Spleen (tissue), 7 donors: ENCODE results near the gene TMPRSS4.

Source experiments
- POLR2A ChIP-seq, 3 donors: fragments of 450-650 bp; IDR thresholded peaks; one replicate each; pipeline ENCODE4 v1.5.1; 2017; ENCODE audit warnings: antibody characterized with exemption in 3 of 3, mild to moderate bottlenecking in 1 of 3
- TF ChIP-seq, protein P1 (sequence below), 11 experiments: fragments of 200-600 bp in 7 of 11; fragments of 450-650 bp in 4 of 11; sonication (generic) in 4 of 11; IDR thresholded peaks in 8 of 11; conservative IDR thresholded peaks in 3 of 11; 1 replicate in 7 of 11; 2 replicates in 4 of 11; pipeline versions ENCODE4 v1.4.0 to v1.8.0; 2016 to 2021; ENCODE audit warnings: antibody characterized with exemption in 11 of 11, inconsistent platforms in 4 of 11, mild to moderate bottlenecking in 1 of 11
- donor health status: DM: no; HTN: no; CAD: no; lungs with moderate emphysema.
- donor health status: DM: no; HTN: no; CAD: no.
- donor health status: DM: no; HTN: no; CAD: no.

DNA sequence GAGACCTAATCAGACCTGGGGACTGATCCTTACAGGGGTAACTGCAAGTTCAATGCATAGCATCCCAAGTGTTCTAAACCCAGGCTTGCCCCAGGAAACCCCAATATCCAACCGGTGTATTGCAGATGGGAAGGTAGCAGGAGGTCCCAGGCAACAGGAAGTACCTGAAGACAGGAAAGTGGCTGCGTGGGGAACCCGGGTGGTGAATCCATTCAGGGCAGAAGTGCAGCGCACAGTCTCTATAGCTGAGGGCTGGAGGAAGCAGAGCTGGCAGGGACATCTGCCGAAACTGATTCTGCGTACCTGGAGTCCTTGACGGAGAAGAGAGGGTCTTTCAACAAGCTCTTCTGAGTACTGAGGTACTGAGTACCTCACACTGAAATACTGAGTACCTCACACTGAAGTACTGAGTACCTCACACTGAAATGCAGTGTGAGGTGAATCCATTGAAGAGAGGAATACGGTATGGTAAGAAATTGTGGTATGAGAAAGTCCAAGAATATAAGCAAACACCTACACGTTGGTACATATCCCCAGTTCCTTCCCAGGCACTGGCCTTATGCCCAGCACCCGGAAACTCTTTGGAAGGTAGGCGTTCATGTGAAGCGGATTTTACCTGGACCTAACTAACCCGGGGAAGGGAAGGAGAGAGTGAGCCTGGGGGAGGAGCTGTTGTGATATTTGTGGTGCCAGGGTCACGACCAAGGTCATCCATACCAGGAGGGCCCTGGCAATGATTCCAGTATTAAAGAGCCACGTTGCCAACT, 55.7 kb downstream of the TMPRSS4 start:
- no peak for TF ChIP-seq POLR2A (IDR thresholded peaks at IDR 0.05)
- TF ChIP-seq, protein P1, sequence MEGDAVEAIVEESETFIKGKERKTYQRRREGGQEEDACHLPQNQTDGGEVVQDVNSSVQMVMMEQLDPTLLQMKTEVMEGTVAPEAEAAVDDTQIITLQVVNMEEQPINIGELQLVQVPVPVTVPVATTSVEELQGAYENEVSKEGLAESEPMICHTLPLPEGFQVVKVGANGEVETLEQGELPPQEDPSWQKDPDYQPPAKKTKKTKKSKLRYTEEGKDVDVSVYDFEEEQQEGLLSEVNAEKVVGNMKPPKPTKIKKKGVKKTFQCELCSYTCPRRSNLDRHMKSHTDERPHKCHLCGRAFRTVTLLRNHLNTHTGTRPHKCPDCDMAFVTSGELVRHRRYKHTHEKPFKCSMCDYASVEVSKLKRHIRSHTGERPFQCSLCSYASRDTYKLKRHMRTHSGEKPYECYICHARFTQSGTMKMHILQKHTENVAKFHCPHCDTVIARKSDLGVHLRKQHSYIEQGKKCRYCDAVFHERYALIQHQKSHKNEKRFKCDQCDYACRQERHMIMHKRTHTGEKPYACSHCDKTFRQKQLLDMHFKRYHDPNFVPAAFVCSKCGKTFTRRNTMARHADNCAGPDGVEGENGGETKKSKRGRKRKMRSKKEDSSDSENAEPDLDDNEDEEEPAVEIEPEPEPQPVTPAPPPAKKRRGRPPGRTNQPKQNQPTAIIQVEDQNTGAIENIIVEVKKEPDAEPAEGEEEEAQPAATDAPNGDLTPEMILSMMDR (IDR thresholded peaks at IDR 0.05 in 8 of 11, conservative IDR thresholded peaks at IDR 0.05 in 3 of 11) = no peak
